Measurements from ENCODE around the gene CRIP1. TPM values are rescaled to one million over a fixed set of nuclear protein-coding genes. Genes with fewer than 3 reads are reported as not detected.

Gene CRIP1
- total and polyA plus RNA-seq, 2 experiments from 2014 or later = 0.80 to 8.4 TPM

DNA sequence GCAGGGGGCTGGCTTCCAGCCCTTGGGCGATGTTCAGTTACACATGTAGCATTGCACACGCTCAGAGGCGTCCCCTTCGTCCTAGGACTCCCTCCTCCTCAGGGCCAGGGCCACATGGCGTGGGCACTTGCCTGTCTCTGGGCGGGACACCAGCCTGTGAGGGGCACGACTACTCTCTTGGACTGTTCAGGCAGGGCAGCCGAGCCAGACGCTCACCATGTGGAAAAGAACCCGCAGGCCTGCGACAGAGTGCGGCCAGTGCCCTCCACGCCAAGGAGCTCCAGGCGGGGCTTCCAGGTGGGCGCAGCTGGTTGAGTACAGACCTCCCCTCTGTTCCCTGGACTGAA lies 46.2 kb upstream of the CRIP1 start (continued):
- no peak for TF ChIP-seq ZNF462 (CRISPR knock-in tag; IDR thresholded peaks at IDR 0.05)

- H3K9me3 Mint-ChIP-seq = no peaks in the 10 kb centered on the region
- H4K20me1 ChIP-seq (replicated peaks; ENCODE audit: insufficient read depth) = peaks cover 21% of the 10 kb centered on the region
- H3K27me3 Mint-ChIP-seq (ENCODE audit: insufficient read depth, low read depth, poor library complexity) = peaks cover 7% of the 10 kb centered on the region
- TF ChIP-seq EZH2 (IDR thresholded peaks at IDR 0.05; ENCODE audit: low read depth, unreplicated experiment) (no peak), ZNF462 (CRISPR knock-in tag; IDR thresholded peaks at IDR 0.05) (no peak), ETS1 (IDR thresholded peaks at IDR 0.05) (no peak), JUNB (IDR thresholded peaks at IDR 0.05; ENCODE audit: unreplicated experiment) (no peak), CTCF (conservative IDR thresholded peaks at IDR 0.05; ENCODE audit: low read depth in 2 of 2) (no peak), CREB1 (CRISPR knock-in tag; IDR thresholded peaks at IDR 0.05; ENCODE audit: low read depth) (no peak), POLR2AphosphoS5 (IDR thresholded peaks at IDR 0.05; ENCODE audit: low read depth) (no peak)
These were observed 45.7 kb upstream of the CRIP1 start for GRCh38 chr14:105440992-105441391.

More at GRCh38 chr14:105440992-105441391, 45.7 kb upstream of the CRIP1 start:
- H3K36me3 Mint-ChIP-seq (ENCODE audit: low read depth) = peaks cover 20% of the 10 kb centered on the region
- Histone ChIP-seq H2AFZ (no peak overlapping the region), H3K27me3 (ENCODE audit: insufficient read depth) (no peaks in the 10 kb centered on the region), H3K4me3 (no peak overlapping the region), H3K79me2 (replicated peaks; ENCODE audit: insufficient read depth) (peaks cover 33% of the 10 kb centered on the region), H3K4me1 (ENCODE audit: insufficient read depth) (no peaks in the 10 kb centered on the region), H3K27ac (ENCODE audit: low read depth) (no peak overlapping the region), H3K4me2 (no peak overlapping the region), H3F3A (replicated peaks; ENCODE audit: low read depth) (no peaks in the 10 kb centered on the region), H3K36me3 (ENCODE audit: insufficient read depth) (no peaks in the 10 kb centered on the region), H3K9me2 (ENCODE audit: insufficient read depth) (no peaks in the 10 kb centered on the region)
- H3K27ac Mint-ChIP-seq = no peak overlapping the region
- no peak overlapping the region for H3K4me3 Mint-ChIP-seq
- H3K4me1 Mint-ChIP-seq = peaks cover 5% of the 10 kb centered on the region; the same call in 2 of the 3 replicates
- DNase-seq (ENCODE audit: low spot score) (no peak), ATAC-seq (no peak)

Data from GM23338 (cell line).